HG03064 (cell line): ENCODE results near the gene DLG2.
A peak's percentile ranks its signal among the peaks of the same experiment; 100 is the strongest.
"Not testable (repeated sequence)": the region's sequence is repeated elsewhere in the genome, so short reads cannot be mapped to it uniquely, and the experiment has no call there.

Experiments used
- ATAC-seq: cut with Tn5 transposase; IDR thresholded peaks from one replicate; pipeline ENCODE4 v1.9.1; 2021; ENCODE audit warnings: low read depth; ENCODE audit not compliant: unreplicated experiment

DLG2 gene

DNA sequence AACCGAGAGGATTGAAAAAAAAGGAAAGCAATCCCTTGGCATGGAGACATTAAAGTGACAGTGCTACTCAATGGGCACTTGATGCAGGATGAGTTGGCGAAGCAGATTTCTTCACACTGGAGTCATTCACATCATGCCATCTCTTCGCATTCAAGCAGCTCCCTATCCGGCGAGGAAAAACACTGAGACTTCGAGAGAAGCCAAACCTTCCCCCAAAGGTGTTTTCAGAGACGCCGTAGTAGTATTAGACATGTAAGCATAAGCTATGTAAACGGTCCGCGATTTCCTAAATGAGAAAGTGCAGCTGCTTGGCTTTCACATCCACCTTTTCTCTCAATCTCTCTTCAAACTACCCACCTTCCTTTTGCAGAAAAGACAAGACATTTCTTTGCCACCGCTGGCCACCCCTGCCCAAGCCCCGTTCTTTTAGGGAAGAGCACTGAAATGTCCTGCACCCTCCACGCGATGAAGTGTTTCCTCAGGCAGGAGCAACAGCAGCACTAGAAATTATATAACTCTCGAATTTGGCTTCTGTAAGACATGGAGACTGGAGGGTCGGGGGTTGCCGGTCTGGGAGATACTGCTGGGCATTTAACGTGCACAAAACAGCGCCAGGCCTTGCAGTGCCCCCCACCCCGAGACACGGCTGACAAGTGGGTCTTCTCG is at the start of gene DLG2:
Gene DLG2, minus strand, starts transcription at position 13 of the 666 bp plus-strand sequence.
- no peak for ATAC-seq

DNA sequence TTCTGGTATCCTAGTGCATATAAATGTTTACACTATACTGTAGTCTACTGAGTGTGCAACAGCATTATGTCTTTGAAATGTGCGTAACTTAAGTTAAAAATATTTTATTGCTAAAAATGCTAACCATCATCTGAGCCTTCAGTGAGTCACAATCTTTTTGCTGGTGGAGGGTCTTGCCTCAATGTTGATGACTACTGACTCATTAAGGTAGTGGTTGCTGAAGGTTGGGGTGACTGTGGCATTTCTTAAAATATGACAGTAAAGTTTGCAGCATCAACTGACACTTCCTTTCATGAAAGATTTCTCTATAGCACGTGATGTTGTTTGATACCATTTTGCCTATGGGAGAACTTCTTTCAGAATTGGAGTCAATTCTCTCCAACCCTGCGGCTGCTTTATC is 46.2 kb upstream of the DLG2 start:
- no peak for ATAC-seq

- ATAC-seq = no peak
Observed at GRCh38 chr11:85672105-85672902, 45.2 kb upstream of the DLG2 start.

DNA sequence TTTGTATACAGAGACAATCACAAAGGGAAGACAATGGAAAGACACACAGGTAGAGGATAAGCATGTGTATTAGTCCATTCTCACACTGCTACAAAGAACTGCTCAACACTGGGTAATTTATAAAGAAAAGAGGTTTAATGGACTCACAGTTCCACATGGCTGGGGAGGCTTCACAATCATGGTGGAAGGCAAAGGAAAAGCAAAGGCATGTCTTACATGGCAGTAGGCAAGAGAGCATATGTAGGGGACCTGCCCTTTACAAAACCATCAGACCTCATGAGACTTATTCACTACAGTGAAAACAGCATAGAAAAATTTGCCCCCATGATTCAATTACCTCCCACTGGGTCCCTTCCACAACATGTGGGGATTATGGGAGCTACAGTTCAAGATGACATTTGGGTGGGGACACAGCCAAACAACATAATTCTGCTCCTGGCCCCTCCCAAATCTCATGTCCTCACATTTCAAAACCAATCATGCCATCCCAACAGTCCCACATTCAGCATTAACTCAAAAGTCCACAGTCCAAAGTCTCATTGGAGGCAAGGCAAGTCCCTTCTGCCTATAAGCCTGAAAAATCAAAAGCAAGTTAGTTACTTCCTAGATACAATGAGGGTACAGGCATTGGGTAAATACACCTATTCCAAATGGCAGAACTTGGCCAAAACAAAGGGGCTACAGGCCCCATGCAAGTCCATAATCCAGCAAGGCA is 44.0 kb upstream of the DLG2 start:
- ATAC-seq = not testable (repeated sequence)

- ATAC-seq = no peak
Observed at GRCh38 chr11:85668157-85668556, 41.0 kb upstream of the DLG2 start.

- no peak for ATAC-seq
Observed at GRCh38 chr11:85666687-85667086, 39.5 kb upstream of the DLG2 start.

GRCh38 chr11:85665733-85666132 is 38.6 kb upstream of the DLG2 start:
- no peak for ATAC-seq

GRCh38 chr11:85664615-85665481 is 37.7 kb upstream of the DLG2 start, which contains the start of gene CREBZF:
Gene CREBZF, minus strand, starts transcription at chr11:85665129. Its CDS starts 254 bp downstream, at chr11:85664875.
- peak; percentile 87 for ATAC-seq

DNA sequence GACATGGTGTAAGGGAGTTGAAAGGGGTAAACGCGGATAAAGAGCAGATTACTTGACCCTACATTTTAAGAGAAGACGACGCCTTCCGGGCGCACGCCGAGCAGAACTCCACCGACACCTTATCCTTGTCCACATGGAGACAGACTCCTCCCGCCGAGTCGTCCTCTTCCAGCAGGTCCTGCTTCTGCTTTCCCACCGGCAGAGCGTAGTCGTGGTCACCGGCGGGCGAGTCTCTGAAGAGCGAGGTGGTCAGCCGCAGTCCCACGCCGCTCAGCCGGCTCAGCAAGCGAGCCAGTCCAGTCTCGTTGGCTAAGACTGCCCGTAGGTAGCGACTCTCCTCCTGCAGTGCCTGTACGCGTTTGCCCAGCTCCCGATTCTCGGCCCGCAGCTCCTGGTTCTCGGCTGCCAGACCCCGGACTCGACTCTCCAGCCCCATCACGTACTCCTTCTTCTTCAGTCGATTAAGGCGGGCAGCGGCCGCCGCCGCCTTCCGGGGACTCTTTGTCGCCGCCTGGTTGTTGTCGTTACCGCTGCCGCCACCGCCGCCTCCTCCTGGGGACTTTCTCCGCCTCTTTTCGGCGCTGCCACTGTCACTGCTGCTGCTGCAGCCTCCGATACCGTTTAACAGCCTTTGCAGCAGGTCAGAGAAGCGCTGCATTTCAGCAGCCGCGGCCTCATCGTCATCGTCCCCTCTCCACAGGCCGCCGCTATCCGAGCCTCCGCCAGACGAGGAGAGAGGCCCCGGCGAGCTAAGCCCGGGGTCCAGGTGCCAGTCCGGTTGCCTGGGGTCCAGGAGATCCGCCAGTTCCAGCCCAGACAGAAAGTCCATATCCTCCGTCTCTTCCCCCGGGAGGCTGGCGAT is 36.8 kb upstream of the DLG2 start:
- peak; percentile 64 for ATAC-seq

DNA sequence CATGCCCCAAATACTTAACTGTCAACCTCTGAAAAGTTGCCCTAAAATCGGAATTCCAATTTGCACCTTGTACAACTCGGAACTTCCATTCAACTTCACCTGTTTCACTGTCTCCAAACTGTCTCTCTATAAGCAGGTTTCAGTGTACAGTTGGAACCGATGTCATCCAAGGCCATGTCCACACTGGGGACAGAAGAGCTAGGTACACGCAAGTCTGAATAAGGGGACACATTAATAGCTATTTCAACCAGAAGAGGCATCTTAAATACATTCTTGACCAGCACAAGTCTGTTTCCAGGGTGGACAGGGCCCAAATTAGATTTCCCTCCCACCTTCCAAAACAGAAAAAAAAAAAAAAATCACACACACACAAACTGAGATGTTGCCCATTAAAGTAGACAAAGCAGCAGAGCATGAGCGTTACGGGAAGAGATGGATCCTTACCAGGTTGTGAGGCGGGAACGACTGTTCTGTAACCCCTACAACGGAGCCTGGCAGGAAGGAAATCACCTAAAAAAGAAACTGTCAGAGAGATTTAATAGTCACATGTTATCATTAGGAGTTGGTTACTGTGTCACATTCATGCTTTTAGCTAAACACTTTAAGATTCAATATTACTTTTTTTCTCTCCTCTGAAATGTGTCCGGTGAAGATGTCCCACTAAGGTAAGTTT is 36.1 kb upstream of the DLG2 start:
- no peak for ATAC-seq

DNA sequence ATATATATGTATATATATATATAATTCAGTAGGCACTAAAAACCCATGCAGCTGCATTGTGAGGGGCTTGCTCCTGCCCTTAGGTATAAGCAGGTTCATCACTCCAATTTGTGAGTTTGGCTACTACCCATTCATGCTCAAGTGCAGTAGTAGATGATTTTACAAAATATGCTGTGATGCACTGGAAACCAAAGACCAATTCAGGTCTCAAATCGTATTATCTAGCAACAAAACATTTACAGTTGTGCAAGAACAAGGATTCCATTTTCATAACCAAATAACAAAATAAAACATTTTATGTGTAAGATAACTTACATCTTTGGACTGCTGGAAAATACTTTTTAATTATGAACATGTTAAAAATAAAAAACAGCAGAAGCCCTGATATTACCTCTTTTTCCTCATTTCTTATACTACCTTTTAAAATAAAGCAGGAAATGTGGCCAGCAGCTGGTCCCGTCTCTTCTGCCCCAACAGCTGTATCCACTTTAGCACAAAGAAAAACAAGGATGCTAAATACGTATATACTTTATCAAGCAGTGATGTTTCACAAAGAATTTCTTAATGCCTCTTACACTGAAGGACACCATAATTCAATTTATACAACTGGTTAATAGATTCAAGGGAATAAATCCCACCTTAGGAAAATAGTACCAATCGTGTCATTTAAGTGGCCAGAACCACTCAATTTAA is 35.0 kb upstream of the DLG2 start:
- ATAC-seq = no peak

DNA sequence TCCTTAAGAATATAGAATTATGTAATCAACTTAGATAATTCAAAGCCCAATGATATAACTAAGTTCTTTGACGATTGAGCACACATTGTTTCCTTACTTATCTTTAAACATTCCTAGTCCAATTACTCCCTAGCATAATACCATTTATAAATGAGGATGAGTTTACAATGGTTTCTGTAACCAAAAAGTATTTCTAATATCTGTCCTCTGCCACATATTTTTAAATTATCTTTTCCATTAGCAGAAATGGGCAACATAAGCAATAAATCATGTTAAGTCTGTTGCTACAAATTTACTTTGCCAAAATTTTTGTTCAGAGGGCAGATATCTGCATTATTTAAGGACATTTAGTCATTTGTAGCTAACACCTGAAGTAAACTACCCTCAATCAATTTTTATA is 31.0 kb upstream of the DLG2 start:
- no peak for ATAC-seq

DNA sequence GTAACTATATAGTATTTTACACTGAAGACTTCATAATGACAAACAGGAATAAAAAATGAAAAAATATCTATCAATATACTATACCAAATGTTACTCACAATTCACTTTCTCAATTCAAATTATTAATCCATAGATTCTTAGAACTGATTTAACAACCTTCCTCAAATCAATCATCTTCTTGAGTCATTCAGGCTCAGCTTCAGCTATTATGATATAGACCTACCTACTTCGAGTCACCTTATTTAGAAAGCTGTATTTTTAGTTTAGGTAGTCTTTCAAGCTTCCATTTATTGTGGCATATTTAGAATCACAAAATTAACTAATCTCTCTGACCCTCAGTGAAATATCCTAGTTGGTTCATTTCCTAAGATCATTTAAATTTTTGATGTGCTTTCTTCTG is 29.6 kb upstream of the DLG2 start:
- ATAC-seq = no peak

DNA sequence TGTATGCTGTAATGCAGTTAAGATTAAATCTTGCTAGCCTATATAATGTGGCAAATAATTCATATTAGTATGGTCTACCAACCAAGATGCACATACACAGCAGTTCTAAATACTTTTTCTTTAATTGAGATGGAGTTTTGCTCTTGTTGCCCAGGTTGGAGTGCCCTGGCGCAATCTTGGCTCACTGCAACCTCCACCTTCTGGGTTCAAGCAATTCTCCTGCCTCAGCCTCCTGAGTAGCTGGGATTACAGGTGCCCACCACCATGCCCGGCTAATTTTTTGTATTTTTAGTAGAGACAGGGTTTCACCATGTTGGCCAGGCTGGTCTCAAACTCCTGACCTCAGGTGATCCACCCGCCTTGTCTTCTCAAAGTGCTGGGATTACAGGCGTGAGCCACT is 27.2 kb upstream of the DLG2 start:
- not testable (repeated sequence) for ATAC-seq

GRCh38 chr11:85652786-85653447 is 25.8 kb upstream of the DLG2 start:
- ATAC-seq = no peak

- ATAC-seq = no peak
Observed at GRCh38 chr11:85651118-85651517, 24.0 kb upstream of the DLG2 start.

GRCh38 chr11:85647604-85648299 is 20.6 kb upstream of the DLG2 start, which contains the start of gene TMEM126A:
Gene TMEM126A, plus strand, starts transcription at chr11:85647967. Its CDS starts 2,289 bp downstream, at chr11:85650256.
- peak; percentile 100 for ATAC-seq
